ENCODE results near the gene GALNT14.

The GALNT14 gene

GRCh38 chr2:31058096-31059035 is 79.9 kb downstream of the GALNT14 start:
- DNase-seq (ENCODE audit: low read depth in 1 of 2, low spot score in 1 of 2): no peak

DNA sequence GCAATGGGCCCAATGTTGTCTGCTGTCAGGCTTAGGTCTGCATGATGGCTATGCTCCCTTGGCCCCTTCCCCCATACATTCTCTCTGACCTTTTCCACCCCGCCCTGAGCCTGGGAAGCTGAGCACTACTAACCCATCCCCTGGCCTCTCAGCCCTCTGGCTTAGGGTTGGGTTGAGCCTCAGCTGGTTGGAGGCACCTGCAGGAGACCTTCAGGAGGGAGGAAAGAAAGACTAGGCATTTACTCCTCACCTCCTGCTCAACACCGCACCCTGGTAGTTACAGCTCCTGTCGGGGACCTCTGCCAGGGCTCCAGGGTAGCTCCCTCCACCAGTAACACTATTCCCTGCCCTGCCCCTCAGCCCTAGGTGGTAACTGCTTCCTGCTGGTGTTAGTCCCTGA is 80.5 kb downstream of the GALNT14 start:
- no peak for DNase-seq (ENCODE audit: low read depth in 1 of 2, low spot score in 1 of 2)

DNA sequence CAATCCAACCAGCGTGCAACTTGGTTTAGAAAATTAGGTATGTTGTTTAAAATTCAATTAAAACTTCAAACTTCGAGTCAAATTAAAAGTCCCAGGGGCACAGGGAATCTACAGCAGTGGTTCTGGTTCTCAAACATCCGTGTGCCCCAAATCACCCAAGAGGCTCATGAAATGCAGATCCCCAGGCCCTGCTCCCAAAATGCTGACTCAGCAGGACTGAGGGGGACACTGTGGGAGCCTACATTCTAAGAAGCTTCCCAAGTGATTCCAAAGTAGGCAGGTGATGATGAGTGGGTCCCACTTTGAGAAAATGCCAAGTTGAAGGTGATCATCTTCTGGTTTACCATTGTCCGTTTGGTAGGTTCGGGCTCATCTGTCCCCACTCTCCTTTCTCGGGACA is 82.3 kb downstream of the GALNT14 start:
- DNase-seq (ENCODE audit: low read depth in 1 of 2, low spot score in 1 of 2): no peak

- no peak for DNase-seq (ENCODE audit: low read depth in 1 of 2, low spot score in 1 of 2)
These were observed 83.3 kb downstream of the GALNT14 start for GRCh38 chr2:31054842-31055388.

- DNase-seq (ENCODE audit: low read depth in 1 of 2, low spot score in 1 of 2): no peak
These were observed 84.1 kb downstream of the GALNT14 start for GRCh38 chr2:31053929-31054782.

DNA sequence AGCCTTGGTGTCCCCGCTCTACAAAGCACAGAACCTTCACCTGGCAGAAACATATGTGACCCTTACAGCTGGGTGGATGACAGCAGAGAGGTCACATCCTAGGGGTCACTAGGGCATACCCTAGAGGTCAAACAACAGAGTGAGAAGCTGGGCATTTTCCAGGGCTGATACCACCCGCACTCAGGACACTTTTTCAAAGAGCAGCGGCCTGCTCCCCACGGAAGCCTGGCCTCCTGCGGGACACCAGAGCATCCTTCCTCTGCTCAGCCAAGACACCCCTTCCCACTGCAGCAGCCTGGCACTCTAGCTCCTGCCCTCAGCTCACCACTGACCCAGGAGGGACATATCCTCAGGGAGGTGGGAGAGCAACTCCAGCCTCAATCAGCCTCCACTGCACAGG is 86.0 kb downstream of the GALNT14 start:
- no peak for DNase-seq (ENCODE audit: low read depth in 1 of 2, low spot score in 1 of 2)

DNA sequence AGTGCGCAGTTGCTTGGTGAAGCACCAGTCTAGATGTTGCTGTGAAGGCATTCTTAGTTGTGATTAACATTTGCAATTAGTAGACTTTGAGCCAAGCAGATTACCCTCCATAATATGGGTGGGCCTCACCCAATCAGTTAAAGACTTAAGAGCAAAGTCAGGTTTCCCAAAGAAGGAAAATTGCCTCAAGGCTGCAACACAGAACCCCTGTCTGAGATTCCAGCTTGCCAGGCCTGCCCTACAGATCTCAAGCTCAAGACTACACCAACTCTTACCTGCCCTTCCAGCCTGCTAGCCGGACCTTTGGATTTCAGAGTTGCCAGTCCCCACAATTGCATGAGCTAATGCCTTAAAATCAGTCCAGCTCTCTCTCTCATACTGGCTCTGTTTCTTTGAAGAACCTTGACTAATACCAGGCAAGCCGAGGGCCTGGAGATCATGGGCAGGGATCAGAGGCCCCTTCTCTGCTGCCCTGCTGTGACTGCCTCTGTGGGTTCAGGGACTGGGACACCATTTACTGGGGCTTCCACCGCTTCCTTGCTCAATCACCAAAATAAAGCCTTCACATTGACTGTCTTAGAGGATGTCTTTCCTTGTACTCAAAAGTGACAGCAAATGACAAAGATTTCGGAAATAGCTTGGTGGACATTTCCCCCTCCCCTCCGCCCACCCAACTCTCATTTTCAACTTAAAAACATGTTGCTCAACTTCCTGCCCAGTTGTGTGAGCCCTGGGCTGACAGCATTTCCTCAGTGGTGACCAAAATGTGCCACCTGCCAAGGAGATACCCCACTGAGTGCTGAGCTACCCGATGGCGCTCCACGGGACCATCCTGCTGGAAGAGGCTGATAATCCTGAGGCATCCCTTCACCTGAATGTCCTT is 86.7 kb downstream of the GALNT14 start:
- no peak for DNase-seq (ENCODE audit: low read depth in 1 of 2, low spot score in 1 of 2)

- DNase-seq (ENCODE audit: low read depth in 1 of 2, low spot score in 1 of 2): no peak
These were observed 88.2 kb downstream of the GALNT14 start for GRCh38 chr2:31049916-31050588.

DNA sequence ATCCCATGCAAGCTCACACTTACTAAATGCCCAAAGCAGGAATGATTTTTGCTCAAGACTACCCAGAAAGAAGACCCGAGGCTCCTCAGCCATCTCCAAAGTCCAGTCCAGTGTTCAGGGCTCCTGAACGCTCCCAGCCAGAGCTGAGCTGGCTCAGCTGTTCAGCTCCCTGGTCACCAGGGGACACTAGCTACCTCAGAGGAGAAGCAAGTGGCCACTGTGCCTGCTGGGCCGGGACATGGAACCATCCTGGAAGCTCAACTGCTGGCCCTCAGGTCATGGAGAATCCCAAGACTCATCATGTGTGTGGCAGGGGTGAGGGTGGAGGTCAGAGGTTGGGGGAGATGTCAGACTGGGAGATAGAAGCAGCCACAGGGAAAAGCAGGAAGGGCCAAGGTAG is 89.0 kb downstream of the GALNT14 start:
- no peak for DNase-seq (ENCODE audit: low read depth in 1 of 2, low spot score in 1 of 2)

DNA sequence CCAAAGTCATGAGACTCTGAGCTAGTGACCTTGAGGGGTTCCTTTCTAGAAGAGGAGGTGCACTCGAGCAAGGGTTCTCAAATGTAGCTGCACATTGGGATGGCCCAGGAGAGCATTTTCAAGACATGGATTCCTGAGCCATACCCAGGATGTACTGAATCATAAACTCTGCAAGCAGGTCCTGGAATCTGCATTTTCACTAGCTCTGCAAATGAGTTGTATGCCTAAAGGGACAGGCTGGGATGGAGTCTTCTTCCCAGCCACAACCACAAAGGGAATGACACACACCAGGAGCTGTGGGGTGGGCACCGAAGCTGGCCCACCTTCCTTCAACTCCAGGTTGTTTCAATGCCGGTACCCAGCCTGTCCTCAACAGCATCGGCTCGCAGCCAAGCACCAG is 90.6 kb downstream of the GALNT14 start:
- DNase-seq (ENCODE audit: low read depth in 1 of 2, low spot score in 1 of 2): no peak

- DNase-seq (ENCODE audit: low read depth in 1 of 2, low spot score in 1 of 2): no peak
These were observed 99.9 kb downstream of the GALNT14 start for GRCh38 chr2:31038385-31038784.

DNA sequence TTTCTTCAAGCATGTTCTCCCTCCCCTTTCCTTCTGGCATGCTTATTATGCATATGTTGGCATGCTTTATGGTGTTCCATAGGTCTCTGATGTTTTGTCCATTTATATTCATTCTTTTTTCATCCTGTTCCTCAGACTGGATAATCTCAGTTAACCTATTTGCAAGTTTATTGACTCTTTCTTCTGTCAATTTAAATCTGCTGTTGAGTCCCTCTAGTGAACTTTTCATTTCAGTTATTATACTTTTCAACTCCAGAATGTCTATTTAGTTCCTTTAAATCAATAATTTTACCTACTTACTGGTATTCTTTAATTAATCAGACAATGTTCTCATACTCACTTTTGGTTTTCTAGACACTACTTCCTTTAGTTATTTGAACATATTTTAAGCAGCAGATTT is 101.2 kb downstream of the GALNT14 start:
- DNase-seq (ENCODE audit: low read depth in 1 of 2, low spot score in 1 of 2): no peak

GRCh38 chr2:31033032-31033431 is 105.2 kb downstream of the GALNT14 start:
- no peak for DNase-seq (ENCODE audit: low read depth in 1 of 2, low spot score in 1 of 2)

DNA sequence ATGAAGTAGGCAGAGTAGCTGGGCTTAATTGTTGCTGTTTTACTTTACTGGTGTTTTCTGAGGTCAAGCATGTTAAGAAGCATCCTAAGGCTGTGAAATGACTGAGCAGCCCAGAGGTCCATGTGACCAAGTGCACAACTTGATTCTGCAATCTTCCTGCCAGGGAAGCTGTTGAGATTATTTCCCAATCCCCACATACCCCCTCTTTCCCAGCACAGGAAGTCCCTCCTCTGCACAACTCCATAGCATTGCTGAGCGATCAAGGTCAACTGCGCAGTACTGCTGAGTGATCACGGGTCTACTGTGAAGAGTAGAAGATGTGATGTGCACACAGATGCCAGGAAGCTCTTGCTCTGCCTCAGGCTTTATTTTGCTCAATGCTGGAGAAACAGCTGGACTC is 105.8 kb downstream of the GALNT14 start:
- no peak for DNase-seq (ENCODE audit: low read depth in 1 of 2, low spot score in 1 of 2)

- DNase-seq (ENCODE audit: low read depth in 1 of 2, low spot score in 1 of 2): no peak
These were observed 107.0 kb downstream of the GALNT14 start for GRCh38 chr2:31031132-31031706.

GRCh38 chr2:31028417-31028816 is 109.8 kb downstream of the GALNT14 start:
- no peak for DNase-seq (ENCODE audit: low read depth in 1 of 2, low spot score in 1 of 2)

- DNase-seq (ENCODE audit: low read depth in 1 of 2, low spot score in 1 of 2): no peak
These were observed 110.7 kb downstream of the GALNT14 start for GRCh38 chr2:31027549-31027948.

GRCh38 chr2:31023541-31023940 is 114.7 kb downstream of the GALNT14 start:
- DNase-seq (ENCODE audit: low read depth in 1 of 2, low spot score in 1 of 2): no peak

DNA sequence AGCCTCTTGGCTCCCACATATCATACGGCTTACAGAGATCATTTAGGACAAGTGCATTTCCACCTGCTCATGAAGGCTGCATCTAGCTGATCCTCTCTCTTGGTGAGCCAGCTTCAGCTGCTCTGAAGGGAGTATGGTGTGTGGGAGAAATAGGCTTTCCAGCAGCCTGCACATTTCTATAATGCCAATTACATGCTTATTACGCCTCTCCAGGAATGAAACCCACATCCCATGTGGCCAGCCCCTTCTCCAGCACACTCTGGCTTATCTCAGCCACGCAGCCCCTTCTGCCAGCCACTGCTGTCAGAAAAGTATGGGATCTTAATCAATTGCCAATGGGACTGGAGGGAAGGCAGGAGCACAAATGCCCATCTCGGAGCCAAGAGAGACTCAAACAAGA is 117.5 kb downstream of the GALNT14 start:
- no peak for DNase-seq (ENCODE audit: low read depth in 1 of 2, low spot score in 1 of 2)

GRCh38 chr2:31018280-31018679 is 120.0 kb downstream of the GALNT14 start:
- DNase-seq (ENCODE audit: low read depth in 1 of 2, low spot score in 1 of 2): no peak

Measured in stimulated activated CD4-positive, alpha-beta T cell treated with anti-CD3 and anti-CD28 coated beads, Interleukin-15, amount 100 ng/mL, for 1 hour (primary cell).